Mesodermal cell (in vitro differentiated cells): Measurements from ENCODE around the gene NHERF1.

Source experiments
- H3K27ac ChIP-seq: 2 replicates; pipeline ENCODE4 v1.7.0; 2013; ENCODE audit warnings: mild to moderate bottlenecking, low read depth, low read length, moderate library complexity; ENCODE audit not compliant: severe bottlenecking
- H3K36me3 ChIP-seq: 2 replicates; pipeline ENCODE4 v1.7.1; 2013; ENCODE audit warnings: mild to moderate bottlenecking, low read length, moderate library complexity; ENCODE audit not compliant: control insufficient read depth, insufficient read depth
- H3K4me1 ChIP-seq: one replicate; pipeline ENCODE4 v1.7.1; 2013; ENCODE audit warnings: mild to moderate bottlenecking, low read length; ENCODE audit not compliant: insufficient read depth, control insufficient read depth, poor library complexity, severe bottlenecking
- H3K4me3 ChIP-seq: 2 replicates; pipeline ENCODE4 v1.7.0; 2013; ENCODE audit warnings: low read length, control low read depth, mild to moderate bottlenecking; ENCODE audit not compliant: insufficient read depth, poor library complexity, severe bottlenecking; ENCODE audit errors: extremely low read depth
- H3K9me3 ChIP-seq: 2 replicates; pipeline ENCODE4 v1.7.1; 2013; ENCODE audit warnings: mild to moderate bottlenecking, low read length, moderate library complexity; ENCODE audit not compliant: control insufficient read depth
- WGBS, 2 experiments: methylation state at CpG; one replicate each; pipeline ENCODE4 v1.1.5; 2013; ENCODE audit warnings: missing lambda C conversion rate in 2 of 2; ENCODE audit not compliant: insufficient coverage in 2 of 2; 5-methylcytosine and 5-hydroxymethylcytosine counted together

The NHERF1 gene

GRCh38 chr17:74786431-74787055 lies 38.1 kb downstream of the NHERF1 start:
- no peaks in the 10 kb centered on the region for H3K4me1 ChIP-seq

GRCh38 chr17:74790161-74791058 lies 42.0 kb downstream of the NHERF1 start:
- 84 to 89% methylated on average over 15 to 19 of the region's 21 CpGs for WGBS, 2 experiments
- no peak overlapping the region for H3K4me3 ChIP-seq
- H3K27ac ChIP-seq = no peak overlapping the region
- H3K36me3 ChIP-seq = peaks cover 70% of the 10 kb centered on the region
- H3K4me1 ChIP-seq = no peaks in the 10 kb centered on the region
- H3K9me3 ChIP-seq = no peaks in the 10 kb centered on the region

More at GRCh38 chr17:74786431-74787055, 38.1 kb downstream of the NHERF1 start:
- WGBS, 2 experiments = 94 to 98% methylated on average over 12 to 16 of the region's 16 CpGs
- H3K36me3 ChIP-seq = peaks cover 53% of the 10 kb centered on the region
- H3K4me3 ChIP-seq = no peak overlapping the region
- H3K9me3 ChIP-seq = no peaks in the 10 kb centered on the region
- no peak overlapping the region for H3K27ac ChIP-seq

- no peaks in the 10 kb centered on the region for H3K9me3 ChIP-seq
- WGBS, 2 experiments = 91 to 95% methylated on average over 12 of the region's 12 CpGs
- no peak overlapping the region for H3K4me3 ChIP-seq
- H3K27ac ChIP-seq = no peak overlapping the region
- peaks cover 8% of the 10 kb centered on the region for H3K4me1 ChIP-seq
- peaks cover 77% of the 10 kb centered on the region for H3K36me3 ChIP-seq
These were observed 44.2 kb downstream of the NHERF1 start for GRCh38 chr17:74792586-74793105.

GRCh38 chr17:74795327-74796020 lies 47.0 kb downstream of the NHERF1 start:
- peaks cover 22% of the 10 kb centered on the region for H3K4me1 ChIP-seq
- H3K9me3 ChIP-seq = no peaks in the 10 kb centered on the region

GRCh38 chr17:74796211-74796610 lies 47.8 kb downstream of the NHERF1 start:
- peaks cover 23% of the 10 kb centered on the region for H3K4me1 ChIP-seq
- WGBS, 2 experiments = 86 to 96% methylated on average over 3 of the region's 4 CpGs
- peaks cover 75% of the 10 kb centered on the region for H3K36me3 ChIP-seq
- no peak overlapping the region for H3K4me3 ChIP-seq
- H3K27ac ChIP-seq = no peak overlapping the region
- no peaks in the 10 kb centered on the region for H3K9me3 ChIP-seq

More at GRCh38 chr17:74795327-74796020, 47.0 kb downstream of the NHERF1 start:
- H3K36me3 ChIP-seq = peaks cover 78% of the 10 kb centered on the region
- 87 to 94% methylated on average over 14 to 18 of the region's 18 CpGs for WGBS, 2 experiments
- no peak overlapping the region for H3K4me3 ChIP-seq
- no peak overlapping the region for H3K27ac ChIP-seq

GRCh38 chr17:74796866-74797265 lies 48.4 kb downstream of the NHERF1 start:
- H3K36me3 ChIP-seq = peaks cover 74% of the 10 kb centered on the region
- 91 to 100% methylated on average over 5 to 6 of the region's 6 CpGs for WGBS, 2 experiments

GRCh38 chr17:74797824-74798223 lies 49.4 kb downstream of the NHERF1 start:
- Histone ChIP-seq H3K4me3 (no peak overlapping the region), H3K4me1 (peaks cover 23% of the 10 kb centered on the region), H3K36me3 (peaks cover 74% of the 10 kb centered on the region), H3K27ac (peak overlapping the region; percentile 10), H3K9me3 (no peaks in the 10 kb centered on the region)
- 98 to 100% methylated on average over 3 to 4 of the region's 4 CpGs for WGBS, 2 experiments

More at GRCh38 chr17:74796866-74797265, 48.4 kb downstream of the NHERF1 start:
- no peak overlapping the region for H3K4me3 ChIP-seq
- peaks cover 23% of the 10 kb centered on the region for H3K4me1 ChIP-seq
- H3K27ac ChIP-seq = no peak overlapping the region
- H3K9me3 ChIP-seq = no peaks in the 10 kb centered on the region

- H3K4me3 ChIP-seq = no peak overlapping the region
- H3K36me3 ChIP-seq = peaks cover 70% of the 10 kb centered on the region
- peaks cover 23% of the 10 kb centered on the region for H3K4me1 ChIP-seq
- 93 to 95% methylated on average over 3 to 5 of the region's 8 CpGs for WGBS, 2 experiments
- peak overlapping the region; percentile 10 for H3K27ac ChIP-seq
- H3K9me3 ChIP-seq = no peaks in the 10 kb centered on the region
These were observed 49.8 kb downstream of the NHERF1 start for GRCh38 chr17:74798239-74798707.

- H3K4me1 ChIP-seq = peaks cover 23% of the 10 kb centered on the region
- no peak overlapping the region for H3K4me3 ChIP-seq
- H3K36me3 ChIP-seq = peaks cover 62% of the 10 kb centered on the region
- 94 to 97% methylated on average over 14 of the region's 14 CpGs for WGBS, 2 experiments
- H3K9me3 ChIP-seq = no peaks in the 10 kb centered on the region
- H3K27ac ChIP-seq = no peak overlapping the region
These were observed 50.7 kb downstream of the NHERF1 start for GRCh38 chr17:74799097-74799496.

GRCh38 chr17:74800531-74800930 lies 52.1 kb downstream of the NHERF1 start:
- no peaks in the 10 kb centered on the region for H3K9me3 ChIP-seq
- peaks cover 23% of the 10 kb centered on the region for H3K4me1 ChIP-seq
- 84 to 98% methylated on average over 7 of the region's 7 CpGs for WGBS, 2 experiments
- no peak overlapping the region for H3K4me3 ChIP-seq
- peaks cover 55% of the 10 kb centered on the region for H3K36me3 ChIP-seq
- no peak overlapping the region for H3K27ac ChIP-seq
